ENCODE results near the gene ANKH. TPM values are rescaled to one million over a fixed set of nuclear protein-coding genes. Genes with fewer than 3 reads are reported as not detected.

ANKH gene
- total RNA-seq, 1 donor from 2014 or later: 0.19 TPM

DNA sequence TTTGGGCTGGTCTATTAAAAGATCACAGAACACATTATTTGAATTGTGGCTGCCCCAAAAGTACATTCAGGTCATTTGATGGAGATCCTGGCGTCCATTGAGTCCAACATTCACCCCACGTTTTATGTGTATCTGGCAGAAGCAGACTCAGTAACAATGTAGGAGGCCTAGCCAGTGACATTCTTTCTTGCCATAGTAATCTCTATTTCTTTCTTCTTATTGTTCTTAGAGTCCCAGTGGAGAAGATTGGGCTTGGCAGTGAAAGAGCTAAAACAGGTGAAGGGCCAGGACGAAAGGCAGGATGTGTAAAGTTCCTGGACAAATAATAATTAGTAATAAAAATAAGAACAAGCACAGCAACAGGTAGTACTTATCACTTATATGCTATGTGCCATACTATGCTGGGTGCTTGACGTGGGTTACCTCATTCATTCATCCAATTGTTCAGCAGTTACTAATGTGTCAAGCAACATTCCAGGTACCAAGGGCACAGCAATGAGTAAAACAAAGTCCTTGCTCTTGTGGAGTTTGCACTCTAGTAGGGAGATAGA is 12.6 kb upstream of the ANKH start:
- no peak overlapping the region for H3K27ac ChIP-seq
- Mint-ChIP-seq H3K9me3 (no peaks in the 10 kb centered on the region), H3K27ac (no peak overlapping the region), H3K4me1 (no peaks in the 10 kb centered on the region), H3K4me3 (no peak overlapping the region), H3K27me3 (ENCODE audit: insufficient read depth, low read depth) (no peaks in the 10 kb centered on the region), H3K36me3 (no peaks in the 10 kb centered on the region)
- no peak overlapping the region for H3K4me2 ChIP-seq
- no peaks in the 10 kb centered on the region for H3K27me3 ChIP-seq
- no peaks in the 10 kb centered on the region for H3F3A ChIP-seq (ENCODE audit: low read depth)
- H2AFZ ChIP-seq (replicated peaks): no peak overlapping the region
- no peaks in the 10 kb centered on the region for H3K36me3 ChIP-seq
- no peaks in the 10 kb centered on the region for H4K20me1 ChIP-seq (ENCODE audit: low read depth)
- H3K79me2 ChIP-seq (ENCODE audit: low read depth): no peaks in the 10 kb centered on the region
- H3K4me1 ChIP-seq: peaks cover 8% of the 10 kb centered on the region
- no peak for TF ChIP-seq EZH2phosphoT487 (IDR thresholded peaks at IDR 0.05)
- TF ChIP-seq, protein P1, sequence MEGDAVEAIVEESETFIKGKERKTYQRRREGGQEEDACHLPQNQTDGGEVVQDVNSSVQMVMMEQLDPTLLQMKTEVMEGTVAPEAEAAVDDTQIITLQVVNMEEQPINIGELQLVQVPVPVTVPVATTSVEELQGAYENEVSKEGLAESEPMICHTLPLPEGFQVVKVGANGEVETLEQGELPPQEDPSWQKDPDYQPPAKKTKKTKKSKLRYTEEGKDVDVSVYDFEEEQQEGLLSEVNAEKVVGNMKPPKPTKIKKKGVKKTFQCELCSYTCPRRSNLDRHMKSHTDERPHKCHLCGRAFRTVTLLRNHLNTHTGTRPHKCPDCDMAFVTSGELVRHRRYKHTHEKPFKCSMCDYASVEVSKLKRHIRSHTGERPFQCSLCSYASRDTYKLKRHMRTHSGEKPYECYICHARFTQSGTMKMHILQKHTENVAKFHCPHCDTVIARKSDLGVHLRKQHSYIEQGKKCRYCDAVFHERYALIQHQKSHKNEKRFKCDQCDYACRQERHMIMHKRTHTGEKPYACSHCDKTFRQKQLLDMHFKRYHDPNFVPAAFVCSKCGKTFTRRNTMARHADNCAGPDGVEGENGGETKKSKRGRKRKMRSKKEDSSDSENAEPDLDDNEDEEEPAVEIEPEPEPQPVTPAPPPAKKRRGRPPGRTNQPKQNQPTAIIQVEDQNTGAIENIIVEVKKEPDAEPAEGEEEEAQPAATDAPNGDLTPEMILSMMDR (IDR thresholded peaks at IDR 0.05): no peak
- no peak for TF ChIP-seq EZH2 (IDR thresholded peaks at IDR 0.05)
- no peak overlapping the region for H3K9ac ChIP-seq
- H3K9me3 ChIP-seq (ENCODE audit: low read depth): no peaks in the 10 kb centered on the region
- DNase-seq (ENCODE audit: low spot score): no peak
- H3K4me3 ChIP-seq: no peak overlapping the region

DNA sequence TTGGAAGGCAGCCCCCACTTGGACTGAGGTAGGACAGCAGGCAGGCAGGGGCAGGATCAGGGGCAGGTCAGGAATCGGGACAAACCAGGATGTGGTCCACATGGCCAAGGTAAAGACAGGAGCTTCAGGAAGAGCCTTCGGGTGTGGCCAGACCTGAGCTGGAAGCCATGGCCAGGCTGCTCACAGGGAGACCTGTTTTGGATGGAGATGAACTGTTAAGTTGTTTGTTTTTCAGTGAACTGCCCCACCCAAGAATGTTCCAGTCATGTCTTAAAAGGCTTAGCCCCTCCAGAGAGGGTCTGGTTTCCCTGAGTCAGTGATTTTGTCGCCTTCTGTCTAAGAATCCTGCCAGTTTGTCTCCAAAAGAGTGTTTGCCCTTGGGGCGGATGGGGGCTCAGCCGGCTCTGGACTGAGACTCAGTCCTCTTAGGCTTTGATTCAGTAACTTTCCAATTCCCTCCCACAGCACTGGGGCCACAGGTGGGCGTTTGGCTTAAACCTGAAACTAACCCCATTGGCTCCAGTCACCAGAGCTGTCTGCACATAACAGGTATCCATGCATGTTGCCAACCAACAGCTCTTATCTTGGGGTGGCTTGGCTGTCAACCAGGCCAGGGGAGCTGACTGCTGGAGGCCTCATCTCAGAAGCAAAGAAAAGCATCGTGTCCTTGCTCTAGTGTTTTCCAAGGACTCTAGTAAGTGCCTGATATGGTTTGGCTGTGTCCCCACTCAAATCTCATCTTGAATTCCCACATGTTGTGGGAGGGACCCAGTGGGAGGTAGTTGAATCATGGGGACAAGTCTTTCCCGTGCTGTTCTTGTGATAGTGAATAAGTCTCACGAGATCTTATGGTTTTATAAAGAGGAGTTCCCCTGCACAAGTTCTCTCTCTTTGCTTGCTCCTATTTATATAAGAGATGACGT is 11.3 kb upstream of the ANKH start:
- Histone ChIP-seq H3K36me3 (no peaks in the 10 kb centered on the region), H3K9me3 (ENCODE audit: low read depth) (no peaks in the 10 kb centered on the region), H3K4me2 (no peak overlapping the region), H3K27me3 (no peaks in the 10 kb centered on the region), H3K27ac (no peak overlapping the region), H3K79me2 (ENCODE audit: low read depth) (no peaks in the 10 kb centered on the region), H4K20me1 (ENCODE audit: low read depth) (no peaks in the 10 kb centered on the region), H2AFZ (replicated peaks) (no peak overlapping the region), H3K4me1 (no peaks in the 10 kb centered on the region), H3K9ac (no peak overlapping the region), H3F3A (ENCODE audit: low read depth) (no peaks in the 10 kb centered on the region), H3K4me3 (no peak overlapping the region)
- Mint-ChIP-seq H3K27me3 (ENCODE audit: insufficient read depth, low read depth) (no peaks in the 10 kb centered on the region), H3K36me3 (no peaks in the 10 kb centered on the region), H3K27ac (no peak overlapping the region), H3K4me1 (no peaks in the 10 kb centered on the region), H3K9me3 (no peaks in the 10 kb centered on the region), H3K4me3 (no peak overlapping the region)
- TF ChIP-seq EZH2 (IDR thresholded peaks at IDR 0.05) (no peak), EZH2phosphoT487 (IDR thresholded peaks at IDR 0.05) (no peak)
- TF ChIP-seq, protein P1 (IDR thresholded peaks at IDR 0.05): no peak
- DNase-seq (ENCODE audit: low spot score): no peak

DNA sequence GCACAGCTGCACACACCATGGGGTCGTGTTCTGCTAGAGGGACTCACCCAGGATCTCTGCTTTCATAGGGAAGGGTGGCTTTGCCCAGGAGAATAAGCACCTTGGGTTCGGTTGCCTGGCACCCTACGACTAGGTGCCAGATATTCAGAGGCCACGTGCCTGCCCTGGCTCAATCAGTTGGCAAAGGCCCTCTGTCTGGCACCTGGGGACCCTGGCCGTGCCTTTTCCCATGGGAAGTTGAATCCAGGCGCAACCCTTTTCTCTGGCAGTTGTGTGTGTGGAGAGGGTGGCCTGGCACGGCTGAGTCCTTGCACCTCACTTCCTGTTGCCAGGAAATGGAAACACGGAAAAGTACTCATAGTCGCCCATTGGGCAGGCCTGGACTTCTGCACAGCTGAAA is 10.2 kb upstream of the ANKH start:
- Mint-ChIP-seq H3K27ac (no peak overlapping the region), H3K36me3 (no peaks in the 10 kb centered on the region), H3K9me3 (no peaks in the 10 kb centered on the region), H3K4me3 (no peak overlapping the region), H3K4me1 (no peaks in the 10 kb centered on the region), H3K27me3 (ENCODE audit: insufficient read depth, low read depth) (no peaks in the 10 kb centered on the region)
- Histone ChIP-seq H3K9ac (no peak overlapping the region), H3K9me3 (ENCODE audit: low read depth) (no peaks in the 10 kb centered on the region), H3K4me2 (no peak overlapping the region), H3K36me3 (no peaks in the 10 kb centered on the region), H3K79me2 (ENCODE audit: low read depth) (no peaks in the 10 kb centered on the region), H3K27ac (no peak overlapping the region), H4K20me1 (ENCODE audit: low read depth) (no peaks in the 10 kb centered on the region), H2AFZ (replicated peaks) (no peak overlapping the region), H3K4me1 (no peaks in the 10 kb centered on the region), H3K4me3 (no peak overlapping the region), H3K27me3 (no peaks in the 10 kb centered on the region), H3F3A (ENCODE audit: low read depth) (no peaks in the 10 kb centered on the region)
- TF ChIP-seq EZH2phosphoT487 (IDR thresholded peaks at IDR 0.05) (no peak), EZH2 (IDR thresholded peaks at IDR 0.05) (no peak)
- TF ChIP-seq, protein P1 (IDR thresholded peaks at IDR 0.05): no peak
- no peak for DNase-seq (ENCODE audit: low spot score)

Measured in neural progenitor cell (in vitro differentiated cells).